Suprapubic skin (tissue), 4 donors: Measurements from ENCODE around the gene HSPA12B. TPM values are rescaled to one million over a fixed set of nuclear protein-coding genes. Genes with fewer than 3 reads are reported as not detected.

Experiments
- DNase-seq, 2 donors: peaks; one replicate each; pipeline ENCODE4 v3.0.0-alpha.2; 2019; ENCODE audit warnings: low spot score in 2 of 2
- H3K27ac ChIP-seq: fragments of 200-600 bp; sonication (generic); one replicate; pipeline ENCODE4 v1.5.1; 2019
- H3K27me3 ChIP-seq: fragments of 200-600 bp; sonication (generic); one replicate; pipeline ENCODE4 v1.5.1; 2019
- H3K36me3 ChIP-seq: fragments of 200-600 bp; sonication (generic); one replicate; pipeline ENCODE4 v1.5.1; 2019
- H3K4me1 ChIP-seq: fragments of 200-600 bp; sonication (generic); one replicate; pipeline ENCODE4 v1.5.1; 2019
- H3K4me3 ChIP-seq: fragments of 200-600 bp; sonication (generic); one replicate; pipeline ENCODE4 v1.5.1; 2019; ENCODE audit warnings: mild to moderate bottlenecking
- H3K9me3 ChIP-seq: fragments of 200-600 bp; sonication (generic); one replicate; pipeline ENCODE4 v1.5.1; 2019
- EP300 ChIP-seq: sonication (generic); formaldehyde crosslinking; IDR thresholded peaks from one replicate; pipeline ENCODE4 v1.6.1; 2017; ENCODE audit warnings: antibody characterized with exemption
- POLR2A ChIP-seq, 2 donors: fragments of 450-650 bp; IDR thresholded peaks; one replicate each; pipeline ENCODE4 v1.6.1; 2017; ENCODE audit warnings: antibody characterized with exemption in 2 of 2, mild to moderate bottlenecking in 2 of 2, moderate library complexity in 2 of 2
- POLR2AphosphoS5 ChIP-seq, 3 donors: sonication (generic); formaldehyde crosslinking; IDR thresholded peaks; one replicate each; pipeline ENCODE4 v1.6.1; 2017; ENCODE audit warnings: antibody characterized with exemption in 3 of 3
- WGBS: methylation state at CpG from one replicate; pipeline ENCODE4 v1.1.5; 2018; 5-methylcytosine and 5-hydroxymethylcytosine counted together
- total RNA-seq, 4 donors: library from RNA; depleted of rRNA; stranded (reverse); fragments of >200 nt; gene quantifications; one replicate each; pipeline ENCODE4 v1.1.0, GENCODE V29; 2016
- TF ChIP-seq, protein P1 (sequence below), 2 donors: fragments of 200-600 bp in 1 of 2; fragments of 450-650 bp in 1 of 2; sonication (generic) in 1 of 2; IDR thresholded peaks; one replicate each; pipeline ENCODE4 v1.5.1; 2016 to 2019; ENCODE audit warnings: antibody characterized with exemption in 2 of 2, mild to moderate bottlenecking in 1 of 2, moderate library complexity in 1 of 2

HSPA12B gene
- total RNA-seq, 4 donors from 2014 or later: 1.9 to 8.7 (median 4.4) TPM

DNA sequence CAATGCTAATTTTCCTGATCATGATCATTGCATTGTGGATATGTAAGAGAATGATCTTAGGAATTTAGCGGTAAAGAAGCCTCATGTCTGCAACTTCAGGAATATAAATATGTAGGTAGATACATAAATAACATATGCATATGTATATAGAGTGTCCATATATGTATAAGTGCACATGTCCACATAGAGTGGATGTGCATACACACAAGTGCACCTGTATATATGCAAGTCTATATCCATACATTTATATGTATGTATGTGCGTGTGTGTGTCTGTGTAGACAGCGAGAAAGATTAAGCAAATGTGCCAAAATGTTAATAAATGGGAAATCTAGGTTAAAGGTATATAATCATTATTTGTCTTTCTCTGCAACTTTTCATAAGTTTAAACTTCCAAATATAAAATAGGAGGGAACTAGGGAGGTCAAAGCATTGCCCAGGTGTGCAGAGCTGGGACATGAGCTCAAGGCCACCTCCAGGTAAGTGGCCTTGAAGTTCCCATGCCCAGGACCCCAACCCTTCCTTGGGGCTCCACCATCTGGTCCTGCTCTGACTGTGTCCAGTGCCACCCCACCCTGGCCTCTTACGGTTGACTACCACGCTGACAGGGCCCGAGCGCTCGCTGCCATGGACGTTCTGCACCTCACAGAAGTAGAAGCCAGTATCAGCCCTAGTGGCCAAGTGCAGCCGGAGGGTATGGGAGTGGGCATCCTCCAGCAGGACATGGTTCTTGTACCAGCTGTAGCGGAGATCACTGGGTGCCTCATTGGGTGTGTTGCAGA is 29.7 kb upstream of the HSPA12B start:
- Histone ChIP-seq H3K36me3 (no peaks in the 10 kb centered on the region), H3K4me1 (no peaks in the 10 kb centered on the region), H3K27me3 (no peaks in the 10 kb centered on the region), H3K27ac (no peak overlapping the region), H3K4me3 (no peak overlapping the region), H3K9me3 (no peaks in the 10 kb centered on the region)
- DNase-seq: no peak
- TF ChIP-seq POLR2A (IDR thresholded peaks at IDR 0.05) (no peak), EP300 (no peak)
- 89% methylated on average over 11 of the region's 11 CpGs for WGBS

DNA sequence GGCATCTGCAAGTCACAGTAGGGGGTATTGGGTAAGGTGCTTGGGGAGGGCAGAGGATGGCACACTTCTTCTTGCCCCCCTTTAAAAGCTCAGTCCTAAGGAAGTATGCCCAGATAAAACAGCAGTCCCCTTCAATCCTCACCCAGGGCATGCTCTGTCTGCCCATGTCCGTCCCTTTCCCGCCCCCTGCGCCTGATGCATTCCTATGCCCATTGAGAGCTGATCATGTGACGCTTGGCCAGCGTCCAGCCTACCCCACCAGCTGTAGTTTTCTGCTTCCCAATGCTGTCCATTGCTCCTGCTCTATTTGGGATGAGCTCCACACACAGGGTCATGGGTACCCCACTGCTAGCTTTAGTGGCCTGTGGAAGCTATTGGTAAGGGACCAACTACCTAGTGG is 28.4 kb upstream of the HSPA12B start:
- 50% methylated on average over 5 of the region's 5 CpGs for WGBS
- Histone ChIP-seq H3K4me1 (no peaks in the 10 kb centered on the region), H3K27ac (no peak overlapping the region), H3K36me3 (no peaks in the 10 kb centered on the region), H3K27me3 (no peaks in the 10 kb centered on the region), H3K4me3 (no peak overlapping the region), H3K9me3 (no peaks in the 10 kb centered on the region)
- TF ChIP-seq, protein P1, sequence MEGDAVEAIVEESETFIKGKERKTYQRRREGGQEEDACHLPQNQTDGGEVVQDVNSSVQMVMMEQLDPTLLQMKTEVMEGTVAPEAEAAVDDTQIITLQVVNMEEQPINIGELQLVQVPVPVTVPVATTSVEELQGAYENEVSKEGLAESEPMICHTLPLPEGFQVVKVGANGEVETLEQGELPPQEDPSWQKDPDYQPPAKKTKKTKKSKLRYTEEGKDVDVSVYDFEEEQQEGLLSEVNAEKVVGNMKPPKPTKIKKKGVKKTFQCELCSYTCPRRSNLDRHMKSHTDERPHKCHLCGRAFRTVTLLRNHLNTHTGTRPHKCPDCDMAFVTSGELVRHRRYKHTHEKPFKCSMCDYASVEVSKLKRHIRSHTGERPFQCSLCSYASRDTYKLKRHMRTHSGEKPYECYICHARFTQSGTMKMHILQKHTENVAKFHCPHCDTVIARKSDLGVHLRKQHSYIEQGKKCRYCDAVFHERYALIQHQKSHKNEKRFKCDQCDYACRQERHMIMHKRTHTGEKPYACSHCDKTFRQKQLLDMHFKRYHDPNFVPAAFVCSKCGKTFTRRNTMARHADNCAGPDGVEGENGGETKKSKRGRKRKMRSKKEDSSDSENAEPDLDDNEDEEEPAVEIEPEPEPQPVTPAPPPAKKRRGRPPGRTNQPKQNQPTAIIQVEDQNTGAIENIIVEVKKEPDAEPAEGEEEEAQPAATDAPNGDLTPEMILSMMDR (IDR thresholded peaks at IDR 0.05): no peak
- TF ChIP-seq POLR2AphosphoS5 (IDR thresholded peaks at IDR 0.05) (no peak), EP300 (no peak), POLR2A (IDR thresholded peaks at IDR 0.05) (no peak)
- no peak for DNase-seq

DNA sequence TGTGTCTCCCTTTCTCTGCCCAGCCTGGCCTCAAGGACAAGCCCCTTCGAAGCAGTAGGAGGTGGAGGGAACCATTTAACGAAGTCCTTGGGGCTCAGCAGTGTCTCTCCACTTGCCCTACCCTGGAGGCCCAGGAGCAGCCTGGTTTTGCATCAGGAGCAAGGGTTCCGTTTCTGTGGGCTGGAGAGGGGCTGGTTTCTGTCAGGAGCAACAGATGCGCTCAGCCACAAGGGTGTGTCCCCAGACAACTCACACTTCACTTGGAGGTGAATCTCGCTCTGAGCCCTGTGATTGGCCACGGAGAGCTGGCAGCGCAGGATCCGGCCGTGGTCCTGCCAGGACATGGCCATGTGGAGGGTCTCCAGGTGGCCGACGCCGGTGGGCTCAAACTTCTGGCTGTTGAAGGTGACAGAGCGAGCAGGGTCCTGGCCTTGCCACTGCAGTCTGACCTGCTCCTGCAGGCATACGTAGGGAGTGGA is 27.0 kb upstream of the HSPA12B start:
- H3K27me3 ChIP-seq: no peaks in the 10 kb centered on the region
- TF ChIP-seq POLR2A (IDR thresholded peaks at IDR 0.05) (no peak), EP300 (no peak), POLR2AphosphoS5 (IDR thresholded peaks at IDR 0.05) (no peak)
- TF ChIP-seq, protein P1 (IDR thresholded peaks at IDR 0.05): no peak

DNA sequence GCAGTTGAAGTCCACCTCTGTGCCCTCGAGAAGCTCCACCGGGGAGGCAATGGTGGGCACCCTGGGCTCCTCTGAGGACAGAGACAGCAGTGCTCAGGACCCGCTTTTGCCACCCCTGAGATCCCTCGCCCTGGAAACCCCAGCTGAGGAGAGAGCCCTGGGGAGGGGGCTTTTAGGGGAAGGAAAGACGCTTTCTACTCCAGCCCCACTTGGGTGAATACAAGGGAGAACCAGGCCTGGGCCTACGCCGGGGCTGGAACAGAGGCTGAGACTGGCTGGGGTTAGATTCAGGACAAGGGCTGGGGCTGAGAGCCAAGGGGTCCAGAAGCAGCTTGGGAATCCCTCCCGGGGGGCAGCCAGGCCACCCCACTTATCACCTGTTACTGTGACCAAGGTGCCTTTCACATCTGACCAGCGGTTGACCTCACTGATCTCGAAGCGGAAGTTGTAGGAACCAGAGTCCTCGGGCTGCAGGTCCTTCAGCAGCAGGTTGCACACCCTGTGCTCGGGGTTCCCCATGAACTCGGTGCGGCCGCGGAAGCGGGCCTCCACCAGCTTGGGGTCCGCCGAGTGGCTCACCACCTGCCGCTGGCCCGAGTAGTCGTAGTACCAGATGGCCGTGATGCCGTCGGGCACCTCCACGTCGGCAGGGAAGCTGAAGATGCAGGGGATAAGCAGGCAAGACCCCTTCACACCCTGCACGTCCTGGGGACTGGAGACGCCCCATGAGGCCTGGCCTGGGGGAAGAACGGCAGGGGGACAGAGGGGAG is 26.3 kb upstream of the HSPA12B start:
- TF ChIP-seq, protein P1 (IDR thresholded peaks at IDR 0.05): no peak
- no peak for TF ChIP-seq POLR2AphosphoS5 (IDR thresholded peaks at IDR 0.05)
- no peak for TF ChIP-seq EP300
- TF ChIP-seq POLR2A (IDR thresholded peaks at IDR 0.05): no peak
- H3K27me3 ChIP-seq: no peaks in the 10 kb centered on the region

More for the DNA sequence above, 27.0 kb upstream of the HSPA12B start:
- DNase-seq: no peak
- Histone ChIP-seq H3K4me3 (no peak overlapping the region), H3K27ac (no peak overlapping the region), H3K4me1 (peaks cover 7% of the 10 kb centered on the region), H3K36me3 (no peaks in the 10 kb centered on the region), H3K9me3 (no peaks in the 10 kb centered on the region)
- 83% methylated on average over 1 of the region's 14 CpGs for WGBS

DNA sequence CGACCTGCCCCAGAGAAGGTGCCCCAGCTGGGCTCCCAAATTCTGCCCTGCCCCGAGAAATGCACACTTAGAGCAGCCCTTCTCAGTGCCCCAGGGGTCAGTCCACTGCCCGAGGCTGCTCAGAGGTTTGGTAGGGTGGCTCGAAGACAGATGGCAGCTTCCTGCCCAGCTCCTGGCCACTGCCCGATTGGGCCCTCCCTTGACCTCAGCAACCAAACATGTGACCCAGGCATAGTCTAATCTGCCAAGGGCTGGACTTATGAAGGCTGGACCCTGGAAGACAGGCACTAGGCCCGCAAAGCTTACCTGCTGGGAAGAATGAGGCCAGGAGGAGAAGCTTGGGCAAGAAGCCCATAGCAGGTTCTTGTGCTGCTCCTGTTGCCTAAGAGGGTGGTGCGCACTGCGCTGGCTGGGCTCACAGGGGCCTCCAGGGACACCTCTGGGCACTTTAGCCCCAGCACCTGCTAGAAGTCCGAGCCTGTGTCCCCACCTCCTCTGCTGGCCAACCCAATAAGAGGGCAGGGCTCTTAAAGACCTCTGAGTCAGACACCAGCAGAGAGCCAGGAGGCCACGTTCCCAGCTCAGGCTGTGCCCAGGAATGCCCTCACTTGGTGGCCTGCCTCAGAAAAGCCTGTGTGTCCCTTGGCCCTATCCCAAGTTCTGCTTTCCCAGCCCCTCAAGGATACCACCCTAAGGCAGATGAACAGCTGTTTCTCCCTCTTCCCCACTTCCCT is 25.5 kb upstream of the HSPA12B start:
- no peaks in the 10 kb centered on the region for H3K36me3 ChIP-seq
- WGBS: 69% methylated on average over 7 of the region's 10 CpGs
- no peaks in the 10 kb centered on the region for H3K9me3 ChIP-seq
- H3K4me3 ChIP-seq: no peak overlapping the region
- TF ChIP-seq POLR2AphosphoS5 (IDR thresholded peaks at IDR 0.05): no peak
- TF ChIP-seq, protein P1 (IDR thresholded peaks at IDR 0.05): no peak
- no peak for TF ChIP-seq POLR2A (IDR thresholded peaks at IDR 0.05)
- no peak for TF ChIP-seq EP300
- no peak for DNase-seq
- no peak overlapping the region for H3K27ac ChIP-seq
- H3K4me1 ChIP-seq: peaks cover 15% of the 10 kb centered on the region
- no peaks in the 10 kb centered on the region for H3K27me3 ChIP-seq

More for the DNA sequence above, 26.3 kb upstream of the HSPA12B start:
- Histone ChIP-seq H3K4me1 (peaks cover 13% of the 10 kb centered on the region), H3K36me3 (no peaks in the 10 kb centered on the region), H3K4me3 (no peak overlapping the region), H3K27ac (no peak overlapping the region), H3K9me3 (no peaks in the 10 kb centered on the region)
- WGBS: 86% methylated on average over 1 of the region's 31 CpGs
- DNase-seq: no peak
